Measurements from ENCODE around the gene ANO4.
"Not testable (repeated sequence)": the region's sequence is repeated elsewhere in the genome, so short reads cannot be mapped to it uniquely, and the experiment has no call there.

Gene ANO4

DNA sequence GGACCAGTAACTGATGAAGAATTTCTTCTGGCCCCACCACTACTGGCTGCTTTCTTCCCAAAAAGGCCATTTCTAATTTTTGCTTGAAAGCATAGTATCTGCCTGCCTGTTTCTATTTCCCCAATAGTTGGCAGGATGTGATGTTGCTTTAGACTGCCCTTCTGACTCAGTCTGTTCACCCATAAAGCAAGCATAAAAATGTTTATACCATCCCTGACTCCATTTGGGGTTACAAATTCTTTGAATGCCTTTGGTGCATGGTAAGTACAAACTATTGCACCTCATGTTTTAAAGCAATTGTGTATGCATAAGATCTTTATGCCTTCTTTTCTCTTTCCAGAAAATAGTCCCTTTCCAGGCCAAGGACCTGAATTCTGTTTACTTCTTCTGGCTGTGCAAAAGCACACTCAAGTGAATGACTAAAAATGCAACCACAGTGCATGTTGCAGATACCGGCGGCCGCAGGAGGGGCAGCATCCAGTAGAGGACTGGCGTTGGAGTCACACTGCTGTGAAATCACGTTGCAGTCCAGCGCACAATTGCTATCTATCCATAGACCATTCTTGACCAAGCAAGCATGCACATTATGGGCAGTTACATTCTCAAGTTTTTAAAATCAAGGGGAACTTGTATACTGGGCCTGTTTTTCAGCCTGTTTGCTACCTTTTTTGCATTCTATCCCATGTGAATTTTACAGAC, 333.1 kb downstream of the ANO4 start:
- DNase-seq (ENCODE audit: extremely low spot score, insufficient read length, low read depth) (no peak), FAIRE-seq (no peak)

DNA sequence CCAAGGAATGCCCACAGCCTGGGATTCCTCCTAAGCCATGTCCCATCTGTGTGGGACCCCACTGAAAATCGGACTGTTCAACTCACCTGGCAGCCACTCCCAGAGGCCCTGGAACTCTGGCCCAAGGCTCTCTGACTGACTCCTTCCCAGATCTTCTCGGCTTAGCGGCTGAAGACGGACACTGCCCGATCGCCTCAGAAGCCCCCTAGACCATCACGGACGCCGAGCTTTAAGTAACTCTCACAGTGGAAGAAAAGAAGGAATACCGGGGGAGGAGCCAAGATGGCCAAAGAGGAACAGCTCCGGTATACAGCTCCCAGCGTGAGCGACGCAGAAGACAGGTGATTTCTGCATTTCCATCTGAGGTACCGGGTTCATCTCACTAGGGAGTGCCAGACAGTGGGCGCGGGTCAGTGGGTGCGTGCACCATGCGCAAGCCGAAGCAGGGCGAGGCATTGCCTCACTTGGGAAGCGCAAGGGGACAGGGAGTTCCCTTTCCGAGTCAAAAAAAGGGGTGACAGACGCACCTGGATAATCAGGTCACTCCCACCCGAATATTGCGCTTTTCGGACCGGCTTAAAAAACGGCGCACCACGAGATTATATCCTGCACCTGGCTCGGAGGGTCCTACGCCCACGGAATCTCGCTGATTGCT, 351.3 kb downstream of the ANO4 start:
- not testable (repeated sequence) for FAIRE-seq; DNase-seq (ENCODE audit: extremely low spot score, insufficient read length, low read depth)

DNA sequence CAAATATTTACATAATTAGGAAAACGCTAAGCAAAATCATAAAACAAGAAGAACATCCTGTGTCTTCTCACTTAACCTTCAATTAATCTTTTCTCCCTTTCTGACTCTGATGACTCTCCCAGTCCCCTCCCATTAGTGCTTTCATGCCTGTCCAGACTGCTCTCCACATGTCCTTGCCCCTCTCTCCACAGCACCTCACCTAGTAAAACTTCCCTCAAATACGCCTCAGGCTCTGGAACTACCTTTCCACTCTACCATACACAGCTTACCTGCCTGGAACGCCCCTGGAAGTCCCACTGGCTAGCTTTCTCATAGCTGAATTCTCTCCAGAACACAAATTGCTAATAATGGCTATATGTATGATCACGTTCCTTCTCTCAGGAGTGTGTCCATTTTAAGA, 370.7 kb downstream of the ANO4 start:
- DNase-seq (ENCODE audit: extremely low spot score, insufficient read length, low read depth) (no peak), FAIRE-seq (no peak)

DNA sequence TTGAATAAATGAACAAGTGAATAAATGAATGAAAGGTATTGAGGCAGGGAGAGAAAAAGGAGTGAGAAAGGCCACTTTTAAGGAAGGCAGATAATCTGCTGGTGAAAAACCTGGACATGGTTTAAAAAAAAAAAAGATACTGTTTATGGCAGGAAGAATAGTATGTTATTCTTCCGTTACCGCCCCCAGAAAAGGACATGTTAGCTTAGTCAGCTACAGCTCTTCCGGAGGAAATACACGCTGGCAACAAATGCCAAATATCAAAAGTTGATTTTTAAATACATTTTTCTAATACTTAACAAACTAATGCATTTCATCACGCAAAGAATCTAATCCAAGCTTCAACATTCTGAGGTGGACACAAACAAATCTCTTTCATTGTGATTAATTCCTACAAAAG, 372.3 kb downstream of the ANO4 start:
- FAIRE-seq, result no peak
- no peak for DNase-seq (ENCODE audit: extremely low spot score, insufficient read length, low read depth)

DNA sequence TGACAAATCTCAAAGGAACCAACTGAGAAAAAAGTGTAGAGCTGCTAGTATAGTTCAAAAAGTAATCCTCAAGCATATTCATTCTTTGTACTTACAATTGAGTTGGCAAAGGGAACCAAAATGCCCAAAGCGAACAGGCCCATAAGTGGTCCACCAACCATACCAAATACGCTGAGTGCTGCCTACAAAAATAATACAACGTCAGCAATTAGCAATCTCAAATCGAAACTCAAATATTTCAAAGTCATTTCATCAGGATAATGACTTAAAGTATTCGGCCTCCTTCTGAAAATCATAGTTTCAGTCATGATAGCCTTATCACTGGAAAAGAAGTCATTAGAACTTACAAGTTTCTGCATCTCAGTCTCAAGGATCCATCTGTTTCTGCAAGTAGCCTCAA, 373.4 kb downstream of the ANO4 start:
- FAIRE-seq (no peak), DNase-seq (ENCODE audit: extremely low spot score, insufficient read length, low read depth) (no peak)

DNA sequence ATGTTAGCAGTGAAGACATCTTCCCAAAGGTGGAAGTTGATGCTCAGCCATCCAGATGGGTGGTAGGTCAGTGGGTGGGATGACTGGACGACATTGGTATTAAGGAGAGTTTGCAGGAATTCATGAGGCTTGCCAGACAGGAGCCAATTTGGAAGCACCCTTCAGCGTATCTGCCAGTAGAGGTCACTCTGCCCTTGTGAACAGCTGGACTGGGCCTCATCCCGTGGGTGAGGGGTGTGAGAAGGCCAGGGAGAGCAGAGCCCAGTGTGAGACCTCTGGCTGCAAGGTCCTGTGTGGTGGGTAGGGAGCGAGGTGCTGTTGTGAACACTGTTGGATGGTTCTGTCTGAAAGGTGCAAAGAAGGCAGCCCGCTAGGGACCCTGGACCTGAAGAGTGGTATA, 377.7 kb downstream of the ANO4 start:
- FAIRE-seq (no peak), DNase-seq (ENCODE audit: extremely low spot score, insufficient read length, low read depth) (no peak)

DNA sequence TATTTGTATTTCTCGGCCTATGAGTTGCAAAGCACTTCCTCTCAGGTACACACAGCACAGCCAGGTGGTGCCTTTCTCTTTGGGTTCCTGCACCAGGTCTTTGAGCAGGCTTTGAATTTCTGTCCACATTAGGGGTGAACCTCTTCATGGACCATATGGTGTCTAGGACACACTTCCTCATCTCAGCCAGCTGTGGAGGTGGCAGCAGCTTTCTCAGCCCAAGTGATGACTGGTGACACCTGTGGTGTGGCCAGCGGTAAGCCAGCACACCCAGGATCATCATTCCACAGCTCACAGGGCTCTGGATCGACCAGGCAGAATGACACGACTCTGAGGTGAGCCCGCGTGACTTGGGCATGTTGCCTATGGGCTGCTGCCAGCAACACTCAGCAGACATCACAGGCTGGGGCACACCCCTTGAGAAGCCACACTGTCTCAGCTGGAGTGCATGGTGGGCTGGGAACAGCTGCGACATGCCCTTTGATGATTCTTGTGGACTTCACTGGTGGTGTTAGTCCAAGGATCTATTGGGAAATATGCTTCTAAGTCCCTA, 378.7 kb downstream of the ANO4 start:
- DNase-seq (ENCODE audit: extremely low spot score, insufficient read length, low read depth) (no peak), FAIRE-seq (no peak)

DNA sequence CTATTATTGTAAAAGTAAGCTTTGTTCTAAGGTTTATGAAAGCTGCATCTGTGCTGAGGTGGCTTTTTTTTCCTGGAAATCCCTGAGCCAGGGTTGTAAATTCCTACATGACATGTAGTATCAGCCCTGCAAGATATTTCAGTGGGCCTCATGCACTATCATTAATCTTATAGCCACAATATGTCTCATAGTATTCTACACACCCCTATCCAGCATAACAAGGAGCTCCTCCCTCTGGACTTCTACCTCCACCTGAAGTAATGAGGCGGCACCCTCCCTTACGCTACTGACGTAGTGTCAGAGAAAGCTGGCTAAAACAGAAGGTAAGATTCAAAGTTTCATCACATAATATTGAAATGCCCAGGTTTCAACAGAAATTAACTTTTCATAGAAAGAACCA, 380.0 kb downstream of the ANO4 start:
- DNase-seq (ENCODE audit: extremely low spot score, insufficient read length, low read depth) (no peak), FAIRE-seq (no peak)

All from GM18507 (cell line).